PC-9 (cell line): ENCODE measurements around the gene MCF2L. TPM values are rescaled to one million over a fixed set of nuclear protein-coding genes. Genes with fewer than 3 reads are reported as not detected.

Experiments used
- BruUV-seq: library from RNA; stranded (reverse); fragments of 400-500 nt; replicated peaks from 2 replicates; lab custom pipeline; 2021; lab: Mats Ljungman, UMichigan
- CTCF ChIA-PET: fragments of 300-600 bp; sonication (Branson Sonifier 250); formaldehyde crosslinking; loops from one replicate; lab custom pipeline; 2022; ENCODE audit warnings: antibody characterized with exemption; lab: Charles Lee
- POLR2A ChIA-PET: fragments of 300-600 bp; sonication (Branson Sonifier 250); formaldehyde crosslinking; loops from one replicate; lab custom pipeline; 2022; ENCODE audit warnings: antibody characterized with exemption; ENCODE audit not compliant: unreplicated experiment; lab: Charles Lee
- DNase-seq, 2 experiments: peaks; one replicate each; pipeline versions ENCODE4 v3.0.0 to v3.0.0-alpha.2; 2015 to 2022; ENCODE audit warnings: mixed read lengths in 1 of 2
- H2AFZ ChIP-seq: fragments of 200-600 bp; sonication (generic); 2 replicates; pipeline ENCODE4 v1.8.1; 2017; ENCODE audit warnings: antibody characterized with exemption
- H3F3A ChIP-seq: fragments of 200-600 bp; sonication (generic); 2 replicates; pipeline ENCODE4 v1.8.1; 2017; ENCODE audit warnings: antibody characterized with exemption, mild to moderate bottlenecking, low read depth; ENCODE audit not compliant: insufficient read depth
- H3K27ac ChIP-seq: fragments of 200-600 bp; sonication (generic); 2 replicates; pipeline ENCODE4 v1.6.1; 2016; ENCODE audit warnings: mixed run types
- H3K27me3 ChIP-seq: fragments of 200-600 bp; sonication (generic); 2 replicates; pipeline ENCODE4 v1.6.1; 2016; ENCODE audit warnings: low read depth, mixed run types; ENCODE audit not compliant: insufficient read depth
- H3K36me3 ChIP-seq: fragments of 200-600 bp; sonication (generic); 2 replicates; pipeline ENCODE4 v1.6.1; 2016; ENCODE audit warnings: low read depth, mixed run types
- H3K4me1 ChIP-seq: fragments of 200-600 bp; sonication (generic); replicated peaks from 2 replicates; pipeline ENCODE4 v1.6.1; 2016; ENCODE audit warnings: mixed run types; ENCODE audit not compliant: insufficient read depth
- H3K4me2 ChIP-seq: fragments of 200-600 bp; sonication (generic); 2 replicates; pipeline ENCODE4 v1.6.1; 2017; ENCODE audit warnings: mixed run types
- H3K4me3 ChIP-seq: fragments of 200-600 bp; sonication (generic); 2 replicates; pipeline ENCODE4 v1.6.1; 2016; ENCODE audit warnings: mixed run types
- H3K79me2 ChIP-seq: fragments of 200-600 bp; sonication (generic); 2 replicates; pipeline ENCODE4 v1.6.1; 2017; ENCODE audit warnings: low read depth, mixed run types
- H3K9me2 ChIP-seq: fragments of 200-600 bp; sonication (generic); 2 replicates; pipeline ENCODE4 v1.8.1; 2017; ENCODE audit warnings: mild to moderate bottlenecking; ENCODE audit not compliant: insufficient read depth
- H3K9me3 ChIP-seq: fragments of 200-600 bp; sonication (generic); 2 replicates; pipeline ENCODE4 v1.8.1; 2016; ENCODE audit warnings: low read depth; ENCODE audit not compliant: insufficient read depth
- H4K20me1 ChIP-seq: fragments of 200-600 bp; sonication (generic); 2 replicates; pipeline ENCODE4 v1.8.1; 2017; ENCODE audit not compliant: insufficient read depth
- CTCF ChIP-seq: fragments of 200-600 bp; sonication (generic); conservative IDR thresholded peaks from 2 replicates; pipeline ENCODE4 v1.6.1; 2017; ENCODE audit warnings: mixed run types, antibody characterized with exemption, mild to moderate bottlenecking, moderate library complexity
- EZH2 ChIP-seq: fragments of 200-600 bp; sonication (generic); IDR thresholded peaks from 2 replicates; pipeline ENCODE4 v1.8.0; 2017; ENCODE audit warnings: antibody characterized with exemption, low read depth
- intact Hi-C: fragments of 100-400 bp; cut with micrococcal nuclease; formaldehyde crosslinking; loops from one replicate; pipeline ENCODE4 v1.10.0; 2022; ENCODE audit not compliant: unreplicated experiment
- total RNA-seq: library from RNA; stranded (reverse); gene quantifications from 2 replicates; pipeline ENCODE4 v1.2.3, GENCODE V29; 2021

The MCF2L gene
- total RNA-seq, 1 experiment from 2014 or later = 28.2 TPM

- BruUV-seq = no TSS peak
- CTCF ChIA-PET = no interaction called here
Measured at GRCh38 chr13:112956571-112957294, 12.3 kb upstream of the MCF2L start.

DNA sequence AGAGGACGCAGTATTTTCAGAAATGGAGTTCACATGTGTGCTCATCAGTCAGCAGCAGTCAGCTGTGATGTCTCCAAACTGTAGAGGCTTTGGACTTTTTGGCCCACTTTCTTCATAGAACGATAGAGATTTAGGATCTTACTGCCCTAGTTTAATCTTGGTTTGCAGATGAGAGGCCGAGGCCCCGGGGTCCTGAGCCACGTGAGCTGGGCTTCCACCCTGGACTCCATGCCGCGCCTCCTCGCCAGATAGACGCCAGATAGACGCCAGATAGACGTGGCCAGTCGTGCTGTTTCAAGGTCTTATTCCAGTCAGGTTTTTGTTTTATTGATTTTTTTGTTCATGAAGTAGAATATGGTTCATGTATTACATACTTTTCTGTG is 11.7 kb upstream of the MCF2L start:
- no peak for DNase-seq
- no peaks in the 10 kb centered on the region for H3K9me3 ChIP-seq
- no TSS peak for BruUV-seq
- no peaks in the 10 kb centered on the region for H4K20me1 ChIP-seq
- TF ChIP-seq EZH2 = no peak
- TF ChIP-seq CTCF = no peak
- ChIA-PET CTCF (no interaction called here), POLR2A (no interaction called here)
- H3K79me2 ChIP-seq = no peaks in the 10 kb centered on the region
- peaks cover 8% of the 10 kb centered on the region; the same call in 1 of the 2 replicates for H3F3A ChIP-seq
- no peaks in the 10 kb centered on the region for H3K36me3 ChIP-seq
- H3K4me1 ChIP-seq = peaks cover 13% of the 10 kb centered on the region
- no peak overlapping the region for H2AFZ ChIP-seq
- no peaks in the 10 kb centered on the region for H3K27me3 ChIP-seq
- intact Hi-C loops = no loop called here
- H3K27ac ChIP-seq = no peak overlapping the region
- no peak overlapping the region for H3K4me2 ChIP-seq
- H3K9me2 ChIP-seq = no peaks in the 10 kb centered on the region
- H3K4me3 ChIP-seq = no peak overlapping the region

More at GRCh38 chr13:112956571-112957294, 12.3 kb upstream of the MCF2L start:
- Histone ChIP-seq H3F3A (peaks cover 8% of the 10 kb centered on the region; the same call in 1 of the 2 replicates), H3K79me2 (no peaks in the 10 kb centered on the region), H3K4me3 (no peak overlapping the region), H3K27me3 (no peaks in the 10 kb centered on the region), H3K36me3 (no peaks in the 10 kb centered on the region), H3K4me2 (no peak overlapping the region), H4K20me1 (no peaks in the 10 kb centered on the region), H3K27ac (no peak overlapping the region), H3K4me1 (peaks cover 13% of the 10 kb centered on the region), H3K9me3 (no peaks in the 10 kb centered on the region), H3K9me2 (no peaks in the 10 kb centered on the region), H2AFZ (no peak overlapping the region)
- TF ChIP-seq EZH2 = no peak
- no peak for TF ChIP-seq CTCF
- DNase-seq = no peak
- POLR2A ChIA-PET = no interaction called here
- intact Hi-C loops = no loop called here

GRCh38 chr13:112958127-112958989 is 10.7 kb upstream of the MCF2L start:
- TF ChIP-seq EZH2 = no peak
- no peak for TF ChIP-seq CTCF
- ChIA-PET CTCF (no interaction called here), POLR2A (no interaction called here)
- Histone ChIP-seq H4K20me1 (no peaks in the 10 kb centered on the region), H3K9me2 (no peaks in the 10 kb centered on the region), H3K27ac (no peak overlapping the region), H3K9me3 (no peaks in the 10 kb centered on the region), H3F3A (peaks cover 8% of the 10 kb centered on the region; the same call in 1 of the 2 replicates), H3K27me3 (no peaks in the 10 kb centered on the region), H3K4me1 (peaks cover 13% of the 10 kb centered on the region), H2AFZ (no peak overlapping the region), H3K4me3 (no peak overlapping the region), H3K4me2 (peak overlapping the region; percentile 54), H3K79me2 (no peaks in the 10 kb centered on the region), H3K36me3 (no peaks in the 10 kb centered on the region)
- intact Hi-C loops = no loop called here
- DNase-seq = peak; percentile 48 to 78
- no TSS peak for BruUV-seq
